Measurements from ENCODE around the gene NPAT.

- TF ChIP-seq, protein P1, sequence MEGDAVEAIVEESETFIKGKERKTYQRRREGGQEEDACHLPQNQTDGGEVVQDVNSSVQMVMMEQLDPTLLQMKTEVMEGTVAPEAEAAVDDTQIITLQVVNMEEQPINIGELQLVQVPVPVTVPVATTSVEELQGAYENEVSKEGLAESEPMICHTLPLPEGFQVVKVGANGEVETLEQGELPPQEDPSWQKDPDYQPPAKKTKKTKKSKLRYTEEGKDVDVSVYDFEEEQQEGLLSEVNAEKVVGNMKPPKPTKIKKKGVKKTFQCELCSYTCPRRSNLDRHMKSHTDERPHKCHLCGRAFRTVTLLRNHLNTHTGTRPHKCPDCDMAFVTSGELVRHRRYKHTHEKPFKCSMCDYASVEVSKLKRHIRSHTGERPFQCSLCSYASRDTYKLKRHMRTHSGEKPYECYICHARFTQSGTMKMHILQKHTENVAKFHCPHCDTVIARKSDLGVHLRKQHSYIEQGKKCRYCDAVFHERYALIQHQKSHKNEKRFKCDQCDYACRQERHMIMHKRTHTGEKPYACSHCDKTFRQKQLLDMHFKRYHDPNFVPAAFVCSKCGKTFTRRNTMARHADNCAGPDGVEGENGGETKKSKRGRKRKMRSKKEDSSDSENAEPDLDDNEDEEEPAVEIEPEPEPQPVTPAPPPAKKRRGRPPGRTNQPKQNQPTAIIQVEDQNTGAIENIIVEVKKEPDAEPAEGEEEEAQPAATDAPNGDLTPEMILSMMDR (conservative IDR thresholded peaks at IDR 0.05; ENCODE audit: low read depth, low read length), result no peak
- TF ChIP-seq MXI1 (IDR thresholded peaks at IDR 0.05; ENCODE audit: borderline replicate concordance, low read depth, low read length) (no peak), MAZ (IDR thresholded peaks at IDR 0.05; ENCODE audit: borderline replicate concordance, low read depth, low read length) (no peak), SMC3 (IDR thresholded peaks at IDR 0.05; ENCODE audit: low read depth, low read length) (no peak), POLR2A (IDR thresholded peaks at IDR 0.05; ENCODE audit: low read depth, low read length) (no peak), BHLHE40 (IDR thresholded peaks at IDR 0.05; ENCODE audit: low read depth, low read length) (no peak), RFX5 (IDR thresholded peaks at IDR 0.05; ENCODE audit: low read depth, low read length) (no peak), RAD21 (IDR thresholded peaks at IDR 0.05; ENCODE audit: low read length) (no peak)
Observed at GRCh38 chr11:108142304-108142703, 80.1 kb downstream of the NPAT start.
